ENCODE results near the gene IRGQ.
A peak's percentile ranks its signal among the peaks of the same experiment; 100 is the strongest.
"Not testable (repeated sequence)": the region's sequence is repeated elsewhere in the genome, so short reads cannot be mapped to it uniquely, and the experiment has no call there.

Gene IRGQ

GRCh38 chr19:43570174-43570791, 25.7 kb downstream of the IRGQ start:
- DNase-seq: no peak

DNA sequence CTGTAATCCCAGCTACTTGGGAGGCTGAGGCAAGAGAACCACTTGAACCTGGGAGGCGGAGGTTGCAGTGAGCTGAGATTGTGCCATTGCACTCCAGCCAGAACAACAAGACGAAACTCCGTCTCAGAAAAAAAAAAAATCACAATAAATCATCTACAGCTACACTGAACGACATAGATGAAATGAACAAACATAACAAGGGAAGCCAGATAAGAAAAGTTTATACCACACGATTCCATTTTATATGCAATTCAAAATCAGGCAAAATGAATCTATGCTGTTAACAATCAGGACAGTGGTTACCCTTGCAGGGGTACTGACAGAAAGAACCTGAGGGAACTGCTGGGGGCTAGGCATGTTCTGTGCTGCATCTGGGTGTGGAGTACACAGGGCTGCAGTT, 26.3 kb downstream of the IRGQ start:
- DNase-seq: no peak

DNA sequence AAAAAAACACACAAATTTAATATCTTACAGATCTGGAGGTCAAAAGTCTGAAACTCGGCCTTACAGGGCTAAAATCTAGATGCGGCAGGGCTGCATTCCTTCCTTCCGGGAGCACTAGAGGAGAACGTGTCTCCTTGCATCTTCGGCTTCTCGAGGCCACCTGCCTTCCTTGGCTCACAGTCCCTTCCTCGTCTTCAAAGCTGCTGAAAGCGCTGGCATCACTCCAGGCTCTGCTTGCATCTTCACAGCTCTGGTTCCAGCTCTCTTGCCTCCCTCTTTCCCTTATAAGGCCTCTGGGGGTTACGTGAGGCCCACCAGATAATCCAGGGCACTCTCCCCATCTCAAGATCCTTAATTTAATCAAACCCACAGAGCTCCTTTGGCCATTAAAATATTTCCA, 31.1 kb downstream of the IRGQ start:
- DNase-seq: no peak

GRCh38 chr19:43563816-43564457, 32.0 kb downstream of the IRGQ start:
- no peak for DNase-seq

GRCh38 chr19:43562698-43563241, 33.2 kb downstream of the IRGQ start:
- DNase-seq: peak; percentile 66

DNA sequence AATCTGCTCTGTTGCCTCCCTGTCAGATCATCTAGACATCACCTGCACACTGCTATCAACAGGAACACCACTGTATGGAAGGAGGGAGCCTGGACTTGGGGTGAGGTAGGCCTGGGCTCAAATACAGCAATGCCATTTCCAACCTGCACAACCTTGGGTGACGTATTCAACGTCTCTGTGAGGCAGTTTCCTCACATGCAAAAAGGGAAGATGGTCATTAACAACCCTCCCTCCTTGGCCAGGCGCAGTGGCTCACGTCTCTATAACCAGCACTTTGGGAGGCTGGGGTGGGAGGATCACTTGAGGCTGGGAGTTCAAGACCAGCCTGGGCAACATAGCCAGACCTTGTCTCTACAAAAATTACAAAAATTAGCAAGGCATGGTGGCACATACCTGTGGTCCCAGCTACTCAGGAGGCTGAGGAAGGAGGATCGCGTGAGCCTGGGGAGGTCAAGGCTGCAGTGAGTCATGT, 33.7 kb downstream of the IRGQ start:
- DNase-seq: no peak

DNA sequence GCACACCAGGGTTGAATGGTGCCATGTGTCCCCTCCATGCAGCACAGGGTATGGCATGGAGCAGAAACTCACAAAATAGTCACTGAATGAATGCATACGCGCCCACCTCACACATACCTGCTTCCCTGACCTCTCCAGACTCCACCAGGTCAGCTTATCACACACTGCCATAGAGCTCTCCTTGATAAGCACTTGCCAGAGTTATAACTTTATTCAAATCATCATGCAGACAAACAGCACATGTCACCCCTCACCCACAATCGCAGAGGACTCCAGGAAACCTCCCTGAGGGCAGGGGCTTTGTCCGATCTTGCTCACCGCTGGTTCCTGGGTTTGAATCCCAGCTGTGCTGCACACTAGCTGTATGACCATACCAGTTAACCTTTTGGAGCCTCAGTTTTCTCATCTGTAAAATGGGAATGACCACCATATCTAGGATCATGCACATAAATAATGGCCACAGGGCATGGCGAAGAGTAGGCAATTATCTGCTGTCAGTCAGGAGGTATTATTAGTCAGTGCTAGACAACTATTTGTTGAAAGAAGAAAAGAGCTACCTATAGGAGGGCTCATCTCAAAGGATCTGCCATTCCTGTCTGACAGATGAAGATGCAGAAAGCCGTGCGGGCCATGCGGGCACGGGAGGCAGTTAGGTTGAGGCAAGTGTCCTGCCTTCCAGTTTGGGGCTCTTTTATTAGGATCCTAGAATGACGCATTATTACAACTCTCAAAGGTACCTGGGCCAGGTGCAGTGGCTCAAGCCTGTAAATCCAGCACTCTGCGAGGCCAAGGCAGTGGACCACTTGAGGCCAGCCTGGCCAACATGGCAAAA, 34.6 kb downstream of the IRGQ start:
- DNase-seq: no peak

- DNase-seq: no peak
Measured at GRCh38 chr19:43560687-43561086, 35.2 kb downstream of the IRGQ start.

- DNase-seq: peak; percentile 68
Measured at GRCh38 chr19:43555185-43555770, 40.7 kb downstream of the IRGQ start.

GRCh38 chr19:43554317-43554895, 41.5 kb downstream of the IRGQ start:
- DNase-seq: no peak

DNA sequence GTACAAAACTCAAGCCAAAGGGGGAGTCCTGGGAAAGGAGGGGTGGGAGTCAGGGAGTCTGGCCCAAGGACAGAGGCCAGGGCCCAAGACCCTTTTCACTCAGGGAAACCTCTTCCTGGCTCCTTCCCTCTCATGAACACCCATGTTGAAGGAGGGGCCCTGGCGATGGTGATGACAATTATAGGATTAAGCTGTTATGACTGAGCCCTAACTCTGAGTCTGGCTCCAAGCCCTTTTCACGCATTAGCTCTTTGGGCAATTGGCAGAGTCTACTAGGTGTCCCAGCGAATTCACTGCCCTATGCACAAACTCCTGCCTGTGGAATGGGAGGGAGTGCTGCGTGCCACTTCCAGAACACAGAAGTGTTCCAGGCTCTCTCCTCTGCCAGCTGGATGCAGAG, 42.3 kb downstream of the IRGQ start:
- DNase-seq: no peak

GRCh38 chr19:43552616-43553015, 43.3 kb downstream of the IRGQ start:
- DNase-seq: no peak

- DNase-seq: no peak
Measured at GRCh38 chr19:43552198-43552450, 43.8 kb downstream of the IRGQ start.

GRCh38 chr19:43551399-43552197, 44.3 kb downstream of the IRGQ start:
- no peak for DNase-seq

GRCh38 chr19:43548706-43549105, 47.2 kb downstream of the IRGQ start:
- no peak for DNase-seq

GRCh38 chr19:43547926-43548325, 48.0 kb downstream of the IRGQ start:
- not testable (repeated sequence) for DNase-seq

DNA sequence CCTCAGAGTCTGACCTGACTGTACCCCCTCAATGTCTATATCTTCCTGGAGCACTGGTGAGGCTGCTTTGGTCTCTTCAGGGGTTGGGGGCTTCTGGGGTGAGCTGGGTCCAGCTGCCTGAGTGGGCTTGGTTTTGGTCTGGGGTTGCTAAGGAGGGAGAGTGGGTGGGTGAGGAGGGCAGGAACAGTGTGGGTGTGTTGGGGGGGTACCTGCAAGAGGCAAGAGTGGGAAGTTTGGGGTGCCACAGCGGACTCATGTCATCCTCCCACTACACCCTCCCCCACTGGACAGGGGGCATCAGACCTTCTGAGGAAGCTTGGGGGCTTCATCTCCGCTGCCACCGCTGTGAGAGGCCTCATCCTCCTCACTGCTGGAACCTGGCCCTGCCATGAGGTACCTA, 49.4 kb downstream of the IRGQ start:
- no peak for DNase-seq

GRCh38 chr19:43545981-43546380, 50.0 kb downstream of the IRGQ start:
- no peak for DNase-seq

- no peak for DNase-seq
Measured at GRCh38 chr19:43545276-43545675, 50.7 kb downstream of the IRGQ start.

DNA sequence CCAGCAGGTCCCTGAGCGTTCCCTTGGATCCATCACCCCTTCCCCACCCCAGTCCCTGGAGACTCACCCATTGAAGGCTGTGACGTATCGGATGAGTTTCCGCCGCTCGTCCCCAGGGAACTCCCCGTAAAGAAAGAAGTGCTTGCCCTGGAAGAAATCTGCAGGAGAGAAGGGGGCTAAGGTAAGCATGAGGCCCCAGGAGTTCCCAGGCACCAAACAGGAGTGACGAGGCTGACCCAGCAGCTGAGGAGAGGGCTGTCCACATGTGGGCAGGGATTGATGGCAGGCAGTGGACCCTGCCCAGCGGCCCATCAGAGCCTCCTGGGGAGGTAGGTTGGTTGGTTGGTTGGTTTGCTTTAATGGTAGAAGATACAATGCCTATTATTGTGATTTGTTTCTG, 51.9 kb downstream of the IRGQ start:
- DNase-seq: no peak

DNA sequence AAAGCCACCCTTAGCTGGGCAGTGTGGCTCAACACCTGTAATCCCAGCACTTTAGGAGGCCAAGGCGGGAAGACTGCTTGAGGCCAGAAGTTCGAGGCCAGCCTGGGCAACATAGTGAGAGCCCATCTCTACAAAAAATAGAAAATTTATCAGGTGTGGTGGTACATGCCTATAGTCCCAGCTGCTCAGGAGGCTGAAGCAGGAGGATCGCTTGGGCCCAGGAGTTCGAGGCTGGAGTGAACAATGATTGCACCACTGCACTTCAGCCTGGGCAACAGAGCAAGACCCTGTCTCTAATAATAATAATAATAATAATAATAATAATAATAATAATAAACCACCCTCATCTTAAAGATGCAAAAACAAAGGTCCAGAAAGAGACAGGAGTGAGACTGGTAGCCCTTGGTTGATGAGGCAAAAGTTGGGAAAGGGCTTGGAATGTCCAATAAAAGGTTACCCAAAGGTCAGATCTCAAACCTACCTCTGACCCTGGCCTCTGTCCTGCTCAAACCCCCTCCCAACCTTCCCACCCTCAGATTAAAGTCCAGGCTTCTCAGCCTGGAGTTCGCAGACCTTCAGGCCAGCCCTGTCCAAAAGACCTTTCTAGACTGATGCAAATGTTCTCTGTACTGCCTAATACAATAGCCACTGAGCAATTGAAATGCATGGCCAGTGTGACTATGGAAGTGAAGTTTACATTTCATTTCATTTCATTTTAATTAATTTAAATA, 53.8 kb downstream of the IRGQ start:
- no peak for DNase-seq

DNA sequence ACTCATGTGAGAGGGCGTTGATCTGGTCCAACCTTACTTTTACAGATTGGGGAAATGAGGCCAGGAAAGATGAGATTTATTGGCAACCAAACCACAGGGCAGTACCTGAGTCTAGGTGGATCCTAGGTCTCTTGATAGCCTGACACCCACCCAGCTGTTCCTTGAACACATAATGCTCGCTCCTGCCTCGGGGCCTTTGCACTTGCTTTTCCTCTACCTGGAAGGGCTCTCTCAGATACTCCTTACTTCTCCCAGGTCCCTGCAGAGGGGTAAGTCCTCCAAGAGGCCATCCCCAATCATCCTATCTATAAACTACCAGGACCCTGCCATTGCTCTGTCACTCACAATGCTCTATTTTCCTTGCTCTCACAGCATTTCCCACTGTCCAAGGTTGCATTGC, 55.6 kb downstream of the IRGQ start:
- DNase-seq: no peak
